Prostate gland (tissue), 2 donors: ENCODE data around the gene ZC3H13. TPM values are rescaled to one million over a fixed set of nuclear protein-coding genes. Genes with fewer than 3 reads are reported as not detected.

Experiments
- DNase-seq: peaks from one replicate; pipeline ENCODE4 v3.0.0-alpha.2; 2019; ENCODE audit warnings: low spot score
- H3K27ac ChIP-seq, 2 donors: fragments of 200-600 bp; sonication (generic); 2 replicates each; pipeline ENCODE4 v1.5.1; 2017 to 2019
- H3K27me3 ChIP-seq: fragments of 200-600 bp; sonication (generic); replicated peaks from 2 replicates; pipeline ENCODE4 v1.5.1; 2019; ENCODE audit not compliant: insufficient read depth
- H3K36me3 ChIP-seq, 2 donors: fragments of 200-600 bp; sonication (generic); 1 replicate in 1 of 2; 2 replicates in 1 of 2; pipeline versions ENCODE4 v1.5.1 to v1.8.1; 2017 to 2019
- H3K4me1 ChIP-seq: fragments of 200-600 bp; sonication (generic); replicated peaks from 2 replicates; pipeline ENCODE4 v1.5.1; 2019
- H3K4me3 ChIP-seq, 2 donors: fragments of 200-600 bp; sonication (generic); 2 replicates each; pipeline ENCODE4 v1.5.1; 2017 to 2019
- H3K9me3 ChIP-seq: fragments of 200-600 bp; sonication (generic); 2 replicates; pipeline ENCODE4 v1.5.1; 2017
- POLR2A ChIP-seq: fragments of 450-650 bp; IDR thresholded peaks from one replicate; pipeline ENCODE4 v1.6.1; 2016; ENCODE audit warnings: antibody characterized with exemption, mild to moderate bottlenecking
- POLR2AphosphoS5 ChIP-seq: sonication (generic); formaldehyde crosslinking; IDR thresholded peaks from one replicate; pipeline ENCODE4 v1.6.1; 2017; ENCODE audit warnings: antibody characterized with exemption
- WGBS: methylation state at CpG from one replicate; pipeline ENCODE4 v1.1.5; 2018; 5-methylcytosine and 5-hydroxymethylcytosine counted together
- intact Hi-C: fragments of 100-400 bp; cut with DNase I; formaldehyde crosslinking; loops from one replicate; pipeline ENCODE4 v1.14.2; 2022
- total RNA-seq, 2 donors: library from RNA; depleted of rRNA; stranded (reverse); fragments of >200 nt; gene quantifications; one replicate each; pipeline ENCODE4 v1.1.0, GENCODE V29; 2016
- TF ChIP-seq, protein P1 (sequence below), 4 experiments: fragments of 200-600 bp in 2 of 4; fragments of 450-650 bp in 2 of 4; sonication (generic) in 2 of 4; IDR thresholded peaks; 1 replicate in 3 of 4; 2 replicates in 1 of 4; pipeline ENCODE4 v1.5.1; 2016 to 2019; ENCODE audit warnings: antibody characterized with exemption in 4 of 4, mild to moderate bottlenecking in 2 of 4, moderate library complexity in 2 of 4

The ZC3H13 gene
- total RNA-seq, 2 donors from 2014 or later, result 24.4 to 26.9 TPM

DNA sequence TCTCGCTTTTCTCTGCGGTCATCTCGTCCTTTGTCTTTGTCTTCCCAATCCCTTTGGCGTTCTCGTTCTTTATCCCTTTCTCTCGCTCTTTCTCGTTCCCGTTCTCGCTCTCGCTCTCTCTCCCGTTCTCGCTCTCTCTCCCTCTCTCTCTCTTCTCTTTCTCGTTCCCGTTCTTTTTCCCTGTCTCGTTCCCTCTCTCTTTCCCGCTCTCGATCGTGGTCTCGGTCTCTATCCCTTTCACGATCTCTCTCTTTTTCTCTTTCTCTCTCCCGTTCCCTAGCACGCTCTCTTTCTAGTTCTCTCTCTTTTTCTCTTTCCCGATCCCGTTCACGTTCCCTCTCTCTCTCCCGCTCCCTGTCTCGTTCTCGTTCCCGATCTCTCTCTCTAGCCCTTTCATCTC lies 77.2 kb downstream of the ZC3H13 start:
- WGBS, result 97% methylated on average over 29 of the region's 29 CpGs
- TF ChIP-seq, protein P1, sequence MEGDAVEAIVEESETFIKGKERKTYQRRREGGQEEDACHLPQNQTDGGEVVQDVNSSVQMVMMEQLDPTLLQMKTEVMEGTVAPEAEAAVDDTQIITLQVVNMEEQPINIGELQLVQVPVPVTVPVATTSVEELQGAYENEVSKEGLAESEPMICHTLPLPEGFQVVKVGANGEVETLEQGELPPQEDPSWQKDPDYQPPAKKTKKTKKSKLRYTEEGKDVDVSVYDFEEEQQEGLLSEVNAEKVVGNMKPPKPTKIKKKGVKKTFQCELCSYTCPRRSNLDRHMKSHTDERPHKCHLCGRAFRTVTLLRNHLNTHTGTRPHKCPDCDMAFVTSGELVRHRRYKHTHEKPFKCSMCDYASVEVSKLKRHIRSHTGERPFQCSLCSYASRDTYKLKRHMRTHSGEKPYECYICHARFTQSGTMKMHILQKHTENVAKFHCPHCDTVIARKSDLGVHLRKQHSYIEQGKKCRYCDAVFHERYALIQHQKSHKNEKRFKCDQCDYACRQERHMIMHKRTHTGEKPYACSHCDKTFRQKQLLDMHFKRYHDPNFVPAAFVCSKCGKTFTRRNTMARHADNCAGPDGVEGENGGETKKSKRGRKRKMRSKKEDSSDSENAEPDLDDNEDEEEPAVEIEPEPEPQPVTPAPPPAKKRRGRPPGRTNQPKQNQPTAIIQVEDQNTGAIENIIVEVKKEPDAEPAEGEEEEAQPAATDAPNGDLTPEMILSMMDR (IDR thresholded peaks at IDR 0.05), result no peak
- TF ChIP-seq POLR2A (no peak), POLR2AphosphoS5 (no peak)
- DNase-seq, result no peak
- Histone ChIP-seq H3K36me3 (no peaks in the 10 kb centered on the region), H3K4me1 (no peaks in the 10 kb centered on the region), H3K27me3 (no peaks in the 10 kb centered on the region), H3K27ac (no peak overlapping the region), H3K4me3 (no peak overlapping the region), H3K9me3 (no peaks in the 10 kb centered on the region)
- intact Hi-C loops, result no loop called here

DNA sequence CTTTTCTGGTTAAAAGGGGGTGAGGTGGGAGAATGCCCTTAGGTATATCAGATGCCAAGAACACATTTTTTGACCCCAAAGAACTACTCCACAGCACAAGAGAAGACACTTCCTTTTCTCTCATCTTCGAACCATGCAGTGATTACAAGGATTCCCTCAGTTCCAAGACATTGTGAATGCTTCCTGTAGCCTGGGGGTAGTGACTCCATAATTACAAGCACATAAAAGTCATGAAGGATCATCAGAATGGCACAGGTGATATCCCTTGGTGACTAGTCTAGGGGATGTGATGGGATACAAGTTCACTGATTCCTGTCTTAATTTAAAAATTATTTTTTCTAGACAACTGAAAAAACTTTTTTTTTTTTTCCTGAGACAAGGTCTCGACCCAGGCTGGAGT lies 78.0 kb downstream of the ZC3H13 start:
- Histone ChIP-seq H3K27me3 (no peaks in the 10 kb centered on the region), H3K4me1 (no peaks in the 10 kb centered on the region), H3K4me3 (no peak overlapping the region), H3K36me3 (no peaks in the 10 kb centered on the region), H3K27ac (no peak overlapping the region), H3K9me3 (no peaks in the 10 kb centered on the region)
- intact Hi-C loops, result no loop called here
- WGBS, result 89% methylated on average over 2 of the region's 2 CpGs
- TF ChIP-seq, protein P1 (IDR thresholded peaks at IDR 0.05), result no peak
- no peak for TF ChIP-seq POLR2AphosphoS5
- no peak for DNase-seq

DNA sequence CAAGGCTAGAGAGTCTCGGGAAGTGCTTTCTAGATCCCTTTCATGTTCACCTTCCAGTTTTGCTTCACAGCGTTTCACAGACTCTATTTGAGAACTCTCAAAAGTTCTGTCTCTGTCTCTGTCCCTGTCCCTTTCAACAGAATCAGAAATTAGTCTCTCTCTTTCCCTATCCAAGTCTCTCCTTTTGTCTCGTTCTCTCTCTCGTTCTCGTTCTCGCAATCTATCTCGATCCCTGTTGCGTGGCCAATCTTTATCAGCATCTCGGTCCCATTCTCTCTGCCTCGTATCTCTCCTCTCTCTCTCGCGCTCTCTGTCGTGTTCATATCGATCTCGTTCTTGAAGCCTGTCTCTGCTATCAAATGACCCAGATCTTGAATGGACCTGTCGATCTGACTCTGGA lies 85.0 kb downstream of the ZC3H13 start:
- TF ChIP-seq, protein P1 (IDR thresholded peaks at IDR 0.05), result no peak
- no peak for TF ChIP-seq POLR2A
- TF ChIP-seq POLR2AphosphoS5, result no peak
- H3K27ac ChIP-seq, result no peak overlapping the region
- no peaks in the 10 kb centered on the region for H3K4me1 ChIP-seq
- H3K9me3 ChIP-seq, result no peaks in the 10 kb centered on the region
- no peaks in the 10 kb centered on the region for H3K36me3 ChIP-seq
- DNase-seq, result no peak
- intact Hi-C loops, result no loop called here
- no peaks in the 10 kb centered on the region for H3K27me3 ChIP-seq
- H3K4me3 ChIP-seq, result no peak overlapping the region
- WGBS, result 97% methylated on average over 16 of the region's 16 CpGs

DNA sequence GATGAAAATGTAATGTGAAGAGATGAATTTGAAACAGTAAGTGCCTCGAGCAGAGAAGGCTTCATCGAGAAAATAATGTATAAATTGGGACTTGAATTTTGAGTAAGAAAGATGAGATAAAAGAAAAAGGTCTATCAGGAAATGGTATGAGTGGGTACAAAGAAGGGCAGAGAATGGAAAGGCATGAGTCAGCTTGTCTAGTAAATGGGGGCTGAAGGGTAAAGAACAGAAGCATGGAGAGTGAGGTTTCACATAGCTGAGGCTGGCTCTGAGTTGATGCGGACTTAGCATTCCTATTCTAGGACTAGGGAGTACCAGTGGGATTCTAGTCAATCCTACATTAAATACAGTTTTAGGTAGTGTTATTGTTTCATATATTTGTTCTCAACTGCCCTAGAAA lies 85.8 kb downstream of the ZC3H13 start:
- WGBS, result 89% methylated on average over 3 of the region's 3 CpGs
- Histone ChIP-seq H3K4me3 (no peak overlapping the region), H3K36me3 (no peaks in the 10 kb centered on the region), H3K9me3 (no peaks in the 10 kb centered on the region), H3K27me3 (no peaks in the 10 kb centered on the region), H3K27ac (no peak overlapping the region), H3K4me1 (no peaks in the 10 kb centered on the region)
- TF ChIP-seq POLR2A (no peak), POLR2AphosphoS5 (no peak)
- TF ChIP-seq, protein P1 (IDR thresholded peaks at IDR 0.05), result no peak
- DNase-seq, result no peak
- intact Hi-C loops, result no loop called here

DNA sequence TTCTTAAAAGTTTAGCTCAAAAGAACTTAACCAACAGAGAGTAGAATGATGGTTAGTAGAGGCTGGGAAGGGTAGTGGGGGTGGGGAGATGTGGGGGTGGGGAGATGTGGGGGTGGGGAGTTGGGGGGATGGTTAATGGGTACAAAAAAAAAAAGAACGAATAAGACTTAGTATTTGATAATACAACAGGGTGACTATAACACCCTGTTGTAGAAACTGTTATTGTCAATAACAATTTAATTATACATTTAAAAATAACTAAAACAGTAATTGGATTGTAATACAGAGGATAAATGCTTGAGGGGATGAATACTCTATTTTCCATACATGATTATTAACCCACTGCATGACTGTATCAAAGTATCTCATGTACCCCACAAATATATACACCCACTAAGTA lies 91.1 kb downstream of the ZC3H13 start:
- 81% methylated on average over 1 of the region's 1 CpG for WGBS

More for the DNA sequence above, 91.1 kb downstream of the ZC3H13 start:
- no peak overlapping the region for H3K27ac ChIP-seq
- no peaks in the 10 kb centered on the region for H3K9me3 ChIP-seq
- no peak for DNase-seq
- H3K4me1 ChIP-seq, result no peaks in the 10 kb centered on the region
- H3K36me3 ChIP-seq, result no peaks in the 10 kb centered on the region
- TF ChIP-seq POLR2A (no peak), POLR2AphosphoS5 (no peak)
- TF ChIP-seq, protein P1 (IDR thresholded peaks at IDR 0.05), result no peak
- H3K27me3 ChIP-seq, result no peaks in the 10 kb centered on the region
- no peak overlapping the region for H3K4me3 ChIP-seq
- intact Hi-C loops, result no loop called here
